HS-5 (cell line): Measurements from ENCODE around the gene PZP.
"Not testable (repeated sequence)": the region's sequence is repeated elsewhere in the genome, so short reads cannot be mapped to it uniquely, and the experiment has no call there.

Experiments used
- DNase-seq: peaks from one replicate; pipeline ENCODE4 v3.0.0-alpha.2; 2012; ENCODE audit warnings: low read depth

The PZP gene

DNA sequence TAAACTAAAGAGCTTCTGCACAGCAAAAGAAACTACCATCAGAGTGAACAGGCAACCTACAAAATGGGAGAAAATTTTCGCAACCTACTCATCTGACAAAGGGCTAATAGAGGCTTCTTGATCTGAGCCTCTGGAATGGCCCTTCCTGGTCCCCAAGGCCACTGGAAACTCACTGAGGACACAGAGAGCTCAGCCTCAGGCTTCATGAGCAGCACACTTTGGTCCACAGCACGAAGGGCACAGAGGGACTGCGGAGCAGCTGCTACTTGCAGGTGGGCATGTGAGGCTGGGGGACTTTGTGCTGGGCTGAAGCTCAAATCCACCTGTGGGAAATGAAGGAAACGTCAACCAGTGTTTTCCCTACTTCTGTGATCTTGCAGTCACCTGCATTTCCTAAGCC is 27.4 kb downstream of the PZP start:
- no peak for DNase-seq

- no peak for DNase-seq
Measured at GRCh38 chr12:9179781-9180180, 28.4 kb downstream of the PZP start.

DNA sequence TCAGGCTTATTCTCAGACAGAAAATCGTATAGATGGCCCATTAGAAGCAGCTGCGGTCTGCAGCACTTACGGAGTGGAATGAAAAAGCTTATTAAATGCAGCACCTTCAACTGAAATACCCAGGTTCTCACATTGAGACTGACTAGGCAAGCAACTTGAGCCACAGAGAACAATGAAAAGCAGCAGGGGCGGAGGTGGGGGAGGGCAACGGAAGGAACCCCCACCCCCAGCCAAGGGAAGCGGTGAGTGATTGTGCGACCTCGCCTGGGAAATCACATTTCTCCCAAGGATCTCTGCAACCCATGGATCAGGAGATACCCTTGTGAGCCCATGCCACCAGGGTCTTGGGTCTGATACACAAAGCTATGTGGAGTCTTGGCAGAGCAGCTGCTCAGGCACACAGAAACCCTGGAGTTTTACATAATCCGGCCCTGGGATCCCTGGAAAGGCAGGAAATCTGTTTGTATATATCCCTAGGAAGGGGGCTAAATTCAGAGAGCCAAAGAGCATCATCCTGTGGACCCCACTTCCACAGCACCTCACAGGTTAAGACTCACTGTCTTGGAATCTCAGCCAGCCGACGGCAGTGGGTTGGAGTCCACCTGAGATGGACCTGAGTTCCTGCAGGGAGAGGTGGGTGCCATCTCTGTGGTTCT is 38.1 kb downstream of the PZP start:
- DNase-seq, result no peak

DNA sequence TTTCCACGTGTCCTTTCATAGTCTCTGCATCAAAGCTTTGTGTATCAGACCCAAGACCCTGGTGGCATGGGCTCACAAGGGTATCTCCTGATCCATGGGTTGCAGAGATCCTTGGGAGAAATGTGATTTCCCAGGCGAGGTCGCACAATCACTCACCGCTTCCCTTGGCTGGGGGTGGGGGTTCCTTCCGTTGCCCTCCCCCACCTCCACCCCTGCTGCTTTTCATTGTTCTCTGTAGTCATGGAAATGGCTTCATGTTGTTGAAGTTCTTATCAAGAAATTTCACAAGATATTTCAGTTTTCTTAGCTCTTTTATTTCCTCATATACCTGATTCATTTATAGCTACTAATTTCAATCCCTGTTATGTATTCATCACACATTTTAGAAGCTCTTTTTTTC is 40.9 kb downstream of the PZP start:
- DNase-seq, result not testable (repeated sequence)

DNA sequence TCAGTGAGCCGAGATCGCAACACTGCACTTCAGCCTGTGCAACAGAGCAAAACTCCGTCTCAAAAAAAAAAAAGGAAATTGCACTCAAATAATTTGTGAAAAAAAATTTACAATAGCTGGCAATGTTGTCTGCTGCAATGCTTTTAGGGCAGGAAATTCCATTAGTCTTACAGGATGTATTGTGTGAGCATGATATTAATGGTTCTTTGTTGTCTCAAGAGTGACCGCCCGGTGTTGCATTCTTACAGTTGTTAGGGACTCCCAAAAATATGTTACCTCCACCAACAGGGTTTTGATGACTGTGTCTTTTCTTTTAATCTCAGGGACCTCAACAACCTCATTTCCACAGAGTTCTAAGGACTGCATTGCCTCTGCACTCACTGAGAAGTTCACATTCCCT is 44.8 kb downstream of the PZP start:
- DNase-seq, result no peak

DNA sequence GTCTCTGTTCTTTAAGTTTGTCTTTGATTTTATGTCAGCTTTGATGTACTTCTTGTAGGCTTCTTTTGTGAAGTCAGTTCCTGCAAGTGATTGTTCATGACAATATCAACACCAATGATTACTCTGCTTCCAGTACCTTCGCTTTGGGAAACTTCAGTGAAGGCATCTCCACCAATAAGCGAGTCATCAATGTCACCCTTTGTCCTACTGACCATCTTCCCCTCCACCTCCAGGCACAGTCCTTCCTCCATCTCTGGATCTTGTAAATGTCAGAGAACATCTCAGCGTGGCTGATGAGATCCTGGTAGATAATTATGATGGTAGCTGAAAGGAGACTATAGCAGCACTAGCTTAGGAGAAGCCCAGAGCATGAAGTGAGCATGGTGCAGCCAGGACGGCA is 52.1 kb downstream of the PZP start:
- no peak for DNase-seq

- no peak for DNase-seq
Measured at GRCh38 chr12:9149372-9149771, 58.8 kb downstream of the PZP start.

DNA sequence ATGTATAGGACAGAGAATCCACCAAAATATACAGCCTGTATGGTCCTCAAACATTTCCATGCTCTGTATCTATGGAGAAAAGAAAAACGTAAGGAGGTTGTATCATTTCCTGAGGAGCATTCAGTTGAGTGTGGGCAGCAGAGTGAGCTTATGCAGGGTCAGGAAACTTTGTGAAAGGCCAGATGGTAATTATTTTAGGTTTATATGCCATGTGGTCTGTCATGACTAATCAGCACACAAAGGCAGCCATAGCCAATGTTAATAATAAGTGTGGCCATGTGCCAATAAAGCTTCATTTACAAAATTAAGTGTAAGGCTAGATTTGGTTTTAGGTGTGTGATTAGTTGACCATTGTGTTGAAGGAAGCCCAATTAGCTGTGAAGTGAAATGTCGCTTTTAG is 59.3 kb downstream of the PZP start:
- DNase-seq, result no peak

DNA sequence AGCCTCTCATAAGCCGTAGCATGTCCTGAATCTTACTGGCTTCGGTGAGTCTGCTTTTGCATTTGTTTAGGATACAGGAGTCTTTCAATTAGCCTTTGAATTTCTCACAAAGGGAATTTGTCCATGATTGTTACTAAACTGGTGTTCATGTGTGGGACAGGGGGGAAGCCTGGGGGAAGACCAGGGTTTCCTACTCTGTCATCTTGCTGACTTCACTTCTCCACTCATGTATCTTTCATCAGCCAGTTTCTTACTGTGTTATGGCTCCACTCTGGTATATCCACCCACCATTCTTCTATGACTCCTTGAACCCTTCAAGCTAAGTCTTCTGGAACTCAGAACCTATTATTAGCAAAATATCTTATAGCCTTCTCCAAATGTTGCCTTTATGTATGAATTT is 60.7 kb downstream of the PZP start:
- no peak for DNase-seq

DNA sequence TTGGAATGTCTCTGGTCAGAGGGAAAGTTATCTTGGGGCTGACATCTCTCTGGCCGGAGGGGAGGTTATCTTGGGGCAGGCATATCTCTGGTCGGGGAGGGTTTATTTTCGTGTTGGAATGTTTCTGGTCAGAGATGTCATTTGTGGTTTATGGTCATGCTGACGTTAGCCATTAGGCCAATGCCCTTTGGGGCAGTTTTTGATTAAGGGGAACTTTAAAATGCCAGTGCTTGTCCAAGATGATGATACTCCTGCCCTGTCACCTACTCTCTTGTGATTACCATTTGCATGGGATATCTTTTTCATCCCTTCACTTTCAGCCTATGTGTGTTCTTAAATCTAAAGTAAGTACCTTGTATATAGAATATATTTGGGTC is 63.5 kb downstream of the PZP start:
- no peak for DNase-seq

- no peak for DNase-seq
Measured at GRCh38 chr12:9143929-9144729, 64.1 kb downstream of the PZP start.

DNA sequence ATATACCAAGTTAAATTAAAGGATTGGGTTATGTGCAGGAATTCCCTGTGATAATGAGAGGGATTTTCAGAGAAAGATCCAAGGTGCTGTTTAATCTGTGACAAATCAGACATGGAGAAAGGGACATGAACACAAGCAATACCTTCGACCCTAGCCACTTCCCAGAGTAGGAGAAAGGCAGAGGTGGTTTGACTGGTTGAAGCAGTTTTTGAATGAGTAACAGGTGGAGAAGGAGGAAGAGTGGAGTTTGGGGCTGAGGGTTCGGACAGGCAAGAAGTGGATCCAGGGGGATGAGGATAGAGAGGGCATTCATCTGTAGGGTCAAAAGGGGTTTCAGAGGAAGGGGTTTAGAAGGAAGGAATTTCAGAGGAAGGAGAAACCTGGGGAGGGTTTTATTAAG is 65.1 kb downstream of the PZP start:
- DNase-seq, result no peak

- not testable (repeated sequence) for DNase-seq
Measured at GRCh38 chr12:9139588-9140290, 68.5 kb downstream of the PZP start.

DNA sequence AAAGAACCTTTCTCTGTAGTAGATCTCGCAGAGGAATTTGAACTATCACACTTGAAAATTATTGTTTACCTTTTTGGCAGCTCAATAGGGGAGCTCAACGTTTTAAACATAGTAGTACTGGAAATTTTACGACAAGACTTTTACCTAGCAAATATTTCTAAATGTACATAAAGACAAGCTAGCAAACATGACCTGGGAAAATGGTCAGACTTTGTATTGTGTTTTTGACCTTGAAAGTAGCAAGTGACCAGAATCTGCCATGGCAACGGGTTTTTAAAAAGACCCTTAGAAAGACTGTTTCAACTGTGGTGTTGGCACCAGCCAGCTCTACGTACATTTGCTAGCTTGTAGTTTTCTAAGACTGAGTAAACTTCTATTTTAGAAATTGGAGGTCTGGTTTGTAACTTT is 72.3 kb downstream of the PZP start:
- DNase-seq, result no peak

DNA sequence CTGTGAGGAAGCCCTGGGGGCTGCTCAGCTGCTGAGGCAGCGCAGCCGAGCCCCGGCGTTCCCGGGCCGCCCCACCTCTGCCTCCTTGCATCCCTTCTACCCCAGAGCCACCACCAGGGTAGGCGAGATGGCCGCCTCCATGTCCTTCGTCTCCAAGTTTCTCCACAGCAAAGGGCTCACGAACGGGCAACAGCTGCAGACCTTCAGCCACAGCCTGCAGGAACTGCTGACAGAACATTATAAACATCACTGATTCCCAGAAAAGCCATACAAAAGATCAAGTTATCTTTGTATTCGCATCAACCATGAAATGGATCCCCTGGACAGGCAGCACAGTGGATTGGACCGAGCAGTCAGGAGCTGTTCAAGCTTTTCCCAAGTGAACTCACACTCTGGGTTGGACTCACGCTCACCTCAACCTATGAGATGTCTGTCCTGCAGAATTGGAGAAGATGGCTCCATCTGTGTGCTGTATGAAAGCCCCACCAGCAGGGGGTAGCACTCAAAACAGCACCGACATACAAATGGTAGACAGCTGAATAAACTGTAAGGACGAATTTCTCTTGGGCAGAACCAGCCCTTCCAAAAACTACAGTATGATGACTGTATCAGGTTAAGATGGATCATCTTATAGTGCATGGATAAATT is 73.1 kb downstream of the PZP start:
- DNase-seq, result no peak

DNA sequence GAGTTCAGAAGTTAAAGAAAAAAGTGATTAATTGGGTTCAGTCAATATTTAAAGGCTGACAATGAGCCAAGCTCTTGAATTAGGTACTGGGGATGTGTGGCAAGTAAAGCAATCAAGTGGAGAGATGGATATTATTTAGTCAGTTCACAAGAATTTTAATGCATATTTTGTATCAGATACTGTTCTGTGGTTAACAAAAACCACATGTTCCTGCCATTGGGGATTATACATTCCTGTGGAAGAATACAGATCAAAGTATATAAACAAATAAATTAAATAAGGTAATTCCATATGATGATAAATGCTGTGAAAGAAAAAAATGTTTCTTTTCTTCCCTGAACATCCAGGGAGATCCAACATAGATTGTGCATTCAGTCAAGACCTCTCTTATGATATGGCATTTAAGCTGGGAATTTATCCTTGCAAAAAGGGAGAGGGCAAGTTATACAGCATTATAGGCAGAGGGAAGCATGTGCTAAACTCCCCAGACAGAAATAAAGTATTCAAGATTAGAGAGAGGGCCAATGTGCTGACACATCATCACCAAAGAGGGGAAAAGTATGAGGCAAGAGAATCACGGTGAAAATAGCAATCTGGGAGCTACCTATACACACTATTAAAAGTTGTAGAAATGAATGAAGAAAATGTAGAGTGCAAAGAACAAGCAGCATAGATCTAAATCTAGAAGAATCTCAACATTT is 74.8 kb downstream of the PZP start:
- peak; percentile 8 for DNase-seq

GRCh38 chr12:9132008-9132535 is 76.1 kb downstream of the PZP start:
- no peak for DNase-seq

DNA sequence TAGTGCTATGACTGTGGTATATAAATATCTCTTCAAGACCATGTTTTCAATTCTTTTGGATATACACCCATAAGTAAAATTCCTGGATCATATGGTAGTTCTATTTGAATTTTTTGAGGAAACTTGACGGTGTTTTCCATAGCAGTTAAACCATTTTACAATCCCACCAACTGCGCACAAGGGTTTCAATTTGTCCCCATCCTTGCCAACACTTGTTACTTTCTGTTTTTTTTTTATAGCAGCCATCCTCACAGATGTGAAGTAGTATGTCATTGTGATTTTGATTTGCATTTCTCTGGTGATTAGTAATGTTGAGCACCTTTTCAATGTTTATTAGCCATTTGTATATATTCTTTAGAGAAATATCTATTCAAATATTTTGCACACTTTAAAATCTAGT is 78.0 kb downstream of the PZP start:
- DNase-seq, result no peak

- DNase-seq, result no peak
Measured at GRCh38 chr12:9127936-9128663, 80.1 kb downstream of the PZP start.

- DNase-seq, result no peak
Measured at GRCh38 chr12:9127484-9127883, 80.7 kb downstream of the PZP start.

- no peak for DNase-seq
Measured at GRCh38 chr12:9124383-9125031, 83.7 kb downstream of the PZP start.
